ENCODE results near the gene PADI6.
"Not testable (repeated sequence)": the region's sequence is repeated elsewhere in the genome, so short reads cannot be mapped to it uniquely, and the experiment has no call there.

Gene PADI6

GRCh38 chr1:17371896-17372295 lies at the start of gene PADI6:
TSS of gene PADI6 (plus strand) at chr1:17372196. CDS start at chr1:17372246, 50 bp downstream.
- Histone ChIP-seq H3K9ac (ENCODE audit: low read depth, low read length) (no peak within 1 kb of the TSS), H3K27ac (ENCODE audit: low read depth, low read length) (no peak within 1 kb of the TSS), H3K36me3 (ENCODE audit: control insufficient read depth, insufficient read depth, low read length) (no peaks in the 10 kb centered on the region), H3K27me3 (ENCODE audit: control insufficient read depth, insufficient read depth, low read length) (no peaks in the 10 kb centered on the region), H3K4me3 (ENCODE audit: low read depth, low read length) (no peak within 1 kb of the TSS), H3K9me3 (ENCODE audit: control insufficient read depth, insufficient read depth, low read length) (no peaks in the 10 kb centered on the region), H3K4me1 (ENCODE audit: control insufficient read depth, insufficient read depth, low read length) (no peaks in the 10 kb centered on the region)

GRCh38 chr1:17328855-17329254 lies 43.1 kb upstream of the PADI6 start:
- H3K36me3 ChIP-seq (ENCODE audit: control insufficient read depth, insufficient read depth, low read length), result no peaks in the 10 kb centered on the region
- H3K27ac ChIP-seq (ENCODE audit: low read depth, low read length), result no peak overlapping the region
- no peak overlapping the region for H3K4me3 ChIP-seq (ENCODE audit: low read depth, low read length)
- no peaks in the 10 kb centered on the region for H3K9me3 ChIP-seq (ENCODE audit: control insufficient read depth, insufficient read depth, low read length)
- H3K9ac ChIP-seq (ENCODE audit: low read depth, low read length), result no peak overlapping the region
- H3K4me1 ChIP-seq (ENCODE audit: control insufficient read depth, insufficient read depth, low read length), result no peaks in the 10 kb centered on the region
- H3K27me3 ChIP-seq (ENCODE audit: control insufficient read depth, insufficient read depth, low read length), result no peaks in the 10 kb centered on the region

- no peaks in the 10 kb centered on the region for H3K36me3 ChIP-seq (ENCODE audit: control insufficient read depth, insufficient read depth, low read length)
- no peaks in the 10 kb centered on the region for H3K9me3 ChIP-seq (ENCODE audit: control insufficient read depth, insufficient read depth, low read length)
- no peak overlapping the region for H3K4me3 ChIP-seq (ENCODE audit: low read depth, low read length)
- H3K27ac ChIP-seq (ENCODE audit: low read depth, low read length), result no peak overlapping the region
- no peaks in the 10 kb centered on the region for H3K4me1 ChIP-seq (ENCODE audit: control insufficient read depth, insufficient read depth, low read length)
- no peaks in the 10 kb centered on the region for H3K27me3 ChIP-seq (ENCODE audit: control insufficient read depth, insufficient read depth, low read length)
- H3K9ac ChIP-seq (ENCODE audit: low read depth, low read length), result no peak overlapping the region
Measured at GRCh38 chr1:17329610-17330009, 42.4 kb upstream of the PADI6 start.

- Histone ChIP-seq H3K4me3 (ENCODE audit: low read depth, low read length) (no peak overlapping the region), H3K27me3 (ENCODE audit: control insufficient read depth, insufficient read depth, low read length) (no peaks in the 10 kb centered on the region), H3K9ac (ENCODE audit: low read depth, low read length) (no peak overlapping the region), H3K36me3 (ENCODE audit: control insufficient read depth, insufficient read depth, low read length) (no peaks in the 10 kb centered on the region), H3K4me1 (ENCODE audit: control insufficient read depth, insufficient read depth, low read length) (no peaks in the 10 kb centered on the region), H3K27ac (ENCODE audit: low read depth, low read length) (no peak overlapping the region), H3K9me3 (ENCODE audit: control insufficient read depth, insufficient read depth, low read length) (no peaks in the 10 kb centered on the region)
Measured at GRCh38 chr1:17330856-17331255, 41.1 kb upstream of the PADI6 start.

- Histone ChIP-seq H3K9me3 (ENCODE audit: control insufficient read depth, insufficient read depth, low read length) (no peaks in the 10 kb centered on the region), H3K4me1 (ENCODE audit: control insufficient read depth, insufficient read depth, low read length) (no peaks in the 10 kb centered on the region), H3K9ac (ENCODE audit: low read depth, low read length) (no peak overlapping the region), H3K27ac (ENCODE audit: low read depth, low read length) (no peak overlapping the region), H3K27me3 (ENCODE audit: control insufficient read depth, insufficient read depth, low read length) (no peaks in the 10 kb centered on the region), H3K4me3 (ENCODE audit: low read depth, low read length) (no peak overlapping the region), H3K36me3 (ENCODE audit: control insufficient read depth, insufficient read depth, low read length) (no peaks in the 10 kb centered on the region)
Measured at GRCh38 chr1:17333081-17333480, 38.9 kb upstream of the PADI6 start.

- Histone ChIP-seq H3K36me3 (ENCODE audit: control insufficient read depth, insufficient read depth, low read length) (no peaks in the 10 kb centered on the region), H3K27ac (ENCODE audit: low read depth, low read length) (no peak overlapping the region), H3K9me3 (ENCODE audit: control insufficient read depth, insufficient read depth, low read length) (no peaks in the 10 kb centered on the region), H3K4me3 (ENCODE audit: low read depth, low read length) (no peak overlapping the region), H3K9ac (ENCODE audit: low read depth, low read length) (no peak overlapping the region), H3K4me1 (ENCODE audit: control insufficient read depth, insufficient read depth, low read length) (no peaks in the 10 kb centered on the region), H3K27me3 (ENCODE audit: control insufficient read depth, insufficient read depth, low read length) (no peaks in the 10 kb centered on the region)
Measured at GRCh38 chr1:17335821-17336710, 35.9 kb upstream of the PADI6 start.

- Histone ChIP-seq H3K27me3 (ENCODE audit: control insufficient read depth, insufficient read depth, low read length) (no peaks in the 10 kb centered on the region), H3K4me1 (ENCODE audit: control insufficient read depth, insufficient read depth, low read length) (no peaks in the 10 kb centered on the region), H3K4me3 (ENCODE audit: low read depth, low read length) (no peak overlapping the region), H3K9me3 (ENCODE audit: control insufficient read depth, insufficient read depth, low read length) (peaks cover 3% of the 10 kb centered on the region; the same call in 1 of the 2 replicates), H3K9ac (ENCODE audit: low read depth, low read length) (no peak overlapping the region), H3K27ac (ENCODE audit: low read depth, low read length) (no peak overlapping the region), H3K36me3 (ENCODE audit: control insufficient read depth, insufficient read depth, low read length) (no peaks in the 10 kb centered on the region)
Measured at GRCh38 chr1:17338706-17339493, 33.1 kb upstream of the PADI6 start.

- Histone ChIP-seq H3K9ac (ENCODE audit: low read depth, low read length) (no peak overlapping the region), H3K9me3 (ENCODE audit: control insufficient read depth, insufficient read depth, low read length) (peaks cover 3% of the 10 kb centered on the region; the same call in 1 of the 2 replicates), H3K27me3 (ENCODE audit: control insufficient read depth, insufficient read depth, low read length) (no peaks in the 10 kb centered on the region), H3K4me1 (ENCODE audit: control insufficient read depth, insufficient read depth, low read length) (no peaks in the 10 kb centered on the region), H3K4me3 (ENCODE audit: low read depth, low read length) (no peak overlapping the region), H3K27ac (ENCODE audit: low read depth, low read length) (no peak overlapping the region), H3K36me3 (ENCODE audit: control insufficient read depth, insufficient read depth, low read length) (no peaks in the 10 kb centered on the region)
Measured at GRCh38 chr1:17339521-17339920, 32.5 kb upstream of the PADI6 start.

GRCh38 chr1:17340358-17340757 lies 31.6 kb upstream of the PADI6 start:
- H3K4me1 ChIP-seq (ENCODE audit: control insufficient read depth, insufficient read depth, low read length), result no peaks in the 10 kb centered on the region
- peaks cover 3% of the 10 kb centered on the region; the same call in 1 of the 2 replicates for H3K9me3 ChIP-seq (ENCODE audit: control insufficient read depth, insufficient read depth, low read length)
- no peak overlapping the region for H3K9ac ChIP-seq (ENCODE audit: low read depth, low read length)
- no peak overlapping the region for H3K4me3 ChIP-seq (ENCODE audit: low read depth, low read length)
- no peaks in the 10 kb centered on the region for H3K27me3 ChIP-seq (ENCODE audit: control insufficient read depth, insufficient read depth, low read length)
- no peak overlapping the region for H3K27ac ChIP-seq (ENCODE audit: low read depth, low read length)
- H3K36me3 ChIP-seq (ENCODE audit: control insufficient read depth, insufficient read depth, low read length), result no peaks in the 10 kb centered on the region

GRCh38 chr1:17342014-17342441 lies 30.0 kb upstream of the PADI6 start:
- H3K36me3 ChIP-seq (ENCODE audit: control insufficient read depth, insufficient read depth, low read length), result no peaks in the 10 kb centered on the region
- no peak overlapping the region for H3K9ac ChIP-seq (ENCODE audit: low read depth, low read length)
- H3K9me3 ChIP-seq (ENCODE audit: control insufficient read depth, insufficient read depth, low read length), result peaks cover 3% of the 10 kb centered on the region; the same call in 1 of the 2 replicates
- no peak overlapping the region for H3K27ac ChIP-seq (ENCODE audit: low read depth, low read length)
- H3K27me3 ChIP-seq (ENCODE audit: control insufficient read depth, insufficient read depth, low read length), result no peaks in the 10 kb centered on the region
- H3K4me1 ChIP-seq (ENCODE audit: control insufficient read depth, insufficient read depth, low read length), result no peaks in the 10 kb centered on the region
- no peak overlapping the region for H3K4me3 ChIP-seq (ENCODE audit: low read depth, low read length)

- H3K36me3 ChIP-seq (ENCODE audit: control insufficient read depth, insufficient read depth, low read length); H3K27me3 ChIP-seq (ENCODE audit: control insufficient read depth, insufficient read depth, low read length); H3K9ac ChIP-seq (ENCODE audit: low read depth, low read length): not testable (repeated sequence)
Measured at GRCh38 chr1:17345506-17345905, 26.5 kb upstream of the PADI6 start.

More at GRCh38 chr1:17345506-17345905, 26.5 kb upstream of the PADI6 start:
- not testable (repeated sequence) for H3K27ac ChIP-seq (ENCODE audit: low read depth, low read length); H3K4me3 ChIP-seq (ENCODE audit: low read depth, low read length); H3K4me1 ChIP-seq (ENCODE audit: control insufficient read depth, insufficient read depth, low read length); H3K9me3 ChIP-seq (ENCODE audit: control insufficient read depth, insufficient read depth, low read length)

Measured in HUES48 (cell line).